Stomach (tissue), 4 donors: Measurements from ENCODE around the gene HMGB2.

Experiments used
- CTCF ChIP-seq, 7 experiments: fragments of 450-650 bp in 4 of 7; fragments of 200-600 bp in 3 of 7; sonication (generic) in 3 of 7; IDR thresholded peaks; one replicate each; pipeline ENCODE4 v1.5.1; 2016 to 2019; ENCODE audit warnings: antibody characterized with exemption in 7 of 7, control low read depth in 2 of 7, mild to moderate bottlenecking in 1 of 7
- POLR2AphosphoS5 ChIP-seq, 3 donors: sonication (generic); formaldehyde crosslinking; IDR thresholded peaks; one replicate each; pipeline ENCODE4 v1.6.1; 2016; ENCODE audit warnings: antibody characterized with exemption in 3 of 3

GRCh38 chr4:173328236-173328901 is 5.8 kb downstream of the HMGB2 start:
- TF ChIP-seq CTCF (IDR thresholded peaks at IDR 0.05) (no peak), POLR2AphosphoS5 (IDR thresholded peaks at IDR 0.05) (no peak)
